Daoy (cell line): ENCODE data around the gene TRIOBP. TPM values are rescaled to one million over a fixed set of nuclear protein-coding genes. Genes with fewer than 3 reads are reported as not detected.
A peak's percentile ranks its signal among the peaks of the same experiment; 100 is the strongest.

Experiments used
- DNase-seq: peaks from one replicate; pipeline ENCODE4 v3.0.0-alpha.2; 2015; ENCODE audit warnings: low read depth
- total RNA-seq: library from RNA; depleted of rRNA; stranded (reverse); fragments of >200 nt; shearing (Covaris generic); gene quantifications from 2 replicates; pipeline ENCODE4 v1.2.3, GENCODE V29; 2014

Gene TRIOBP
- total RNA-seq, 1 experiment from 2014 or later: 42.9 TPM

- peak; percentile 92 for DNase-seq
Observed at GRCh38 chr22:37804881-37805809, 108.3 kb downstream of the TRIOBP start.

- DNase-seq: no peak
Observed at GRCh38 chr22:37805810-37806277, 109.0 kb downstream of the TRIOBP start.

- peak; percentile 52 for DNase-seq
Observed at GRCh38 chr22:37806409-37807333, 109.8 kb downstream of the TRIOBP start.

GRCh38 chr22:37807410-37808293 lies 110.8 kb downstream of the TRIOBP start, which contains the start of gene GCAT:
Gene GCAT, plus strand, starts transcription at chr22:37807934. Its CDS starts 34 bp downstream, at chr22:37807968.
- DNase-seq: peak; percentile 98

- DNase-seq: no peak
Observed at GRCh38 chr22:37808294-37808657, 111.4 kb downstream of the TRIOBP start.

DNA sequence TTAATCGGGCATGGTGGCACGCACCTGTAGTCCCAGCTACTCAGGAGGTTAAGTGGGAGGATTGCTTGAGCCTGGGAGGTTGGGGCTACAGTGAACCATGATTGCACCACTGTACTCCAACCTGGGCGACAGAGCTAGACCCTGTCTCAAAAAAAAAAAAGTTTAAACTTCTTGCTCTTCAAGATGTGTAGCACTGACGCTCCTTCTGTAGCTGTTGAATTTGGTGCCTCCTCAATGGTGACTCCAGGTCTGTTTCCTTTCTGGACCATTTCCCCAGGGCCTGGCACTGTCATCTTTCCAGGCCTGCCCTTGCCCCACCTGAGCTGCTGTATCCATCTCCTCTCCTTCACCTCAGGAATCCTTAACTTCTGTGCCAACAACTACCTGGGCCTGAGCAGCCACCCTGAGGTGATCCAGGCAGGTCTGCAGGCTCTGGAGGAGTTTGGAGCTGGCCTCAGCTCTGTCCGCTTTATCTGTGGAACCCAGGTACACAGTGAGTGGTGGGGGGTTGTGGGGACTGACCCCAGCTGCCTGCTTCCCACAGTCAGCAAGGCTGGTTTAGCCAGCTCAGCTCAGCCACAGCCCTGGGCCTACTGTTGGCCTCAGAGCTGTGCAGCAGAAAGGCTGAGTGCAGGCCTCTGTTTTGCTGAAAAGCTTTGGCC lies 113.0 kb downstream of the TRIOBP start:
- DNase-seq: no peak

GRCh38 chr22:37811867-37812266 lies 115.0 kb downstream of the TRIOBP start:
- DNase-seq: no peak

GRCh38 chr22:37812869-37813678 lies 116.2 kb downstream of the TRIOBP start:
- DNase-seq: no peak

DNA sequence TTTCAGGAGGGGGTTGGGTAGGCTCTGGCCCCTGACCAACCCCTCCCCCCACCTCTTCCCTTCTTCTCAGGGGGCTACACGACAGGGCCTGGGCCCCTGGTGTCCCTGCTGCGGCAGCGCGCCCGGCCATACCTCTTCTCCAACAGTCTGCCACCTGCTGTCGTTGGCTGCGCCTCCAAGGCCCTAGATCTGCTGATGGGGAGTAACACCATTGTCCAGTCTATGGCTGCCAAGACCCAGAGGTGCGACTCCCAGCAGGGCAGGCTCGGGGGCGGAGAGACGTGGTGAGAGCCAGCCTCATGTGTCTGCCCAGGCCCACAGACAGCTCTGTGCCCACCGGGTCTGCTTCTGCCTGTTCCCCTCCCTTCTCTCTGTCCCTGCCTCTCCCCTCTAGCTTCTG lies 118.7 kb downstream of the TRIOBP start:
- DNase-seq: no peak

GRCh38 chr22:37816543-37817180 lies 119.8 kb downstream of the TRIOBP start:
- DNase-seq: no peak

GRCh38 chr22:37817705-37818408 lies 121.0 kb downstream of the TRIOBP start:
- DNase-seq: peak; percentile 80

DNA sequence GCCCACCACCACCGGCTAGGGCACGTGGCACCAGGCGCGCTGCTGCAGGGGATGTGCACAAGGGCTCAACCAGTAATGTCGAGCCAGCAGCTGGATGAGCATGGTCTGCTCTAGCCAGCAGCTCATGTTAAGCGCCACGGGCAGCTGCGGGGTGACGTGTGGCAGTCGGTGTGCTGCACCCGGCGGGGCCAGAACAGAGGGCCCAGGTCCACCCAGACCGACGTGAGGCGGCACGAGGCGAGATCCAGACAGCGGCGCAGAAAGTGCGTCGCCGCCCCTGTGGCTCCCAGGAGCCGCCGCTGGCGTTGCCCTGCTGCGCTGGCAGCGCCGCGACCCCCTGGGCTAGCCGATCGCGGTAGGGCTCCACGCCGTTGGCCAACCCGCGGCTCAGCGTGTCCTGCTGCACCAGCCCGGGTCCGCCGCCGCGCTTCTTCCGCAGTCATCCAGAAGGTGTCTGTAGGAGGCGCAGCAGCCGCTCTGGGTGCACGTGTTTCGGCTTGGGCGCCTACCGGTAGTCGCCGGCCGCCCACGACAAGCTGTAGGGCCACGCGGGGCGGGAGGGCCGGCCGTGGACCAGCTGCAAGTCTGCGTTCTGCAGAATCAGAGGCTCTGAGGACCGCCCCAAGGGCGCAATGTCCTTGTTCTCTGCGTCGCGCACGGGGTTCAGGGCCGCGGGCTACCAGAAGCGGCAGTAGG lies 121.7 kb downstream of the TRIOBP start:
- DNase-seq: peak; percentile 41

DNA sequence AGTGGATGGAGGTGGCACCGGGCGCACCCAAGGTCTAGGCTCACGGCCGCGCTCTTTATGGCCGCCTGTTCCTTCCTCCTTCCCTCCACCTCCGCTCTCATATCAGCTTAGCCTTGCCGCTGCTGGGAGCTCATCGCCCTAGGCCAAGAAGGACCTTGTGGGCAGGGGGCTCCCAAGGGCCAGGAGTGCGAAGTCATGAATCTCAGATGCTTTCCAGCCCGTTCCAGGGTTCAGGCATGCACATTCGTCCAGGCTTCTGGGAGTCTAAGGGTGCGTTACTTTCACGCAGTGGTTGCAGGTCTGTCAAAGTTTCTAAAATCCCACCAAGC lies 122.2 kb downstream of the TRIOBP start:
- DNase-seq: no peak

GRCh38 chr22:37820350-37820749 lies 123.5 kb downstream of the TRIOBP start:
- DNase-seq: no peak

DNA sequence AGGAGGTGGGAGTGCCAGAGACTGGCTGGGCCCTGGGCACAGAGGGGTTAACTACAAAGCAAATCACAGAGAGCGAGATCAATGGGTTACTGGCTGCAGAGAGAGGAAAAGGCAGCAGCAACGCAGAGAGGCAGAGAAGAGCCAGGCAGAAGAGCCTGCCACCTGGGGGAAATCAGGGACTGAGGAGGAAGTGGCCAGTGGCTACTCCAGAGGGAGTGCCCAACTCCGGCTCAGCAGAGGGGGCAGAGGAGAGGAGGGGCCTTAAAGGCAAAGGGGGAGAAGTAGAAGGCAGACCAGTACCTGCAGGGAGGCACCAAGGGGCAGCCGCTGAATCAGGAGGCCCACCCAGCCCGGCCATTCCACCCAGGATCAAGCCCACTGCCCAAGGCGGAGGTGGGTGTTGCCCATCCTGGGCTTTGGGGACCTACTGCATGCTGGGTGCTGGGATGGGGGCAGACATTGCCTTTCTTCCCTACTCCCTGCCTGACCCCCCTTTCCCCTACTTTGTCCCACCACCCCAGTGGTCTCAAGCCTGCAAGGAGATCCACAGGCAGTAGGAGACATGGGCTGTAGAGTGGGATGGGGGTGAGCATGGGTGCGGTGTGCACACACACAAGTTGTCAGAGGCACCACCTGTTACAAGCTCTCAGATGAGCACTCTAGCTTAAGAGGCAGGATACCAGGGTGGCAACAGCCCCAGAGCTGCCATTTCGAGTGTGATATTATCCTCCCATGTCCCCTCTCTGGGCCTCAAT lies 125.4 kb downstream of the TRIOBP start:
- DNase-seq: no peak

DNA sequence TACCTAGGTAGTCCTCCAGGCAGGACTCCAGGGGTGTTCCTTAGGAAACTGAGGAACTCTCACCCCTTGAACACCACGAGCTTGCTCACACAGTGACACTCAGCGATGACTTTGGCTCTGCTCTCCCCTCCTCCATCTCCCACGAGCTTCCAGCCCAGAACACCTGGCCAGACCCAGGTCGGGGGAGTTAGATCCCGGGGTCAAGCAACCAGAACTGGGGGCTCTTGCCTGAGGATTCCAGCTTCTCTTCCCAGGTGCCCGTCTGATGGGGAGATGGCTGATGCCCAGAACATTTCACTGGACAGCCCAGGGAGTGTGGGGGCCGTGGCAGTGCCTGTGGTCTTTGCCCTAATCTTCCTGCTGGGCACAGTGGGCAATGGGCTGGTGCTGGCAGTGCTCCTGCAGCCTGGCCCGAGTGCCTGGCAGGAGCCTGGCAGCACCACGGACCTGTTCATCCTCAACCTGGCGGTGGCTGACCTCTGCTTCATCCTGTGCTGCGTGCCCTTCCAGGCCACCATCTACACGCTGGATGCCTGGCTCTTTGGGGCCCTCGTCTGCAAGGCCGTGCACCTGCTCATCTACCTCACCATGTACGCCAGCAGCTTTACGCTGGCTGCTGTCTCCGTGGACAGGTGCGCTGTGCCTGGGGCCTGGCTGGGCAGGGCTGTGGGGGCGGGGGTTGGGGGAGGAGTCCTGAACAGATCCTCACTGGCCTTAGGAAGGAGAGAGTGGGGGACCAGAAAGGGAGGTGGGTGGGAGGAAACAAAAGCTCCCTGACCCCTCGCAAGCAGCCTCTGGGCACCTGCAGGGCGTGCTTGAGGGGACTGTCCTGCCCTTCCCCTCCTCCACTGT lies 126.5 kb downstream of the TRIOBP start, which contains the start of gene GALR3:
Gene GALR3 (plus strand): TSS at position 249 of the 852 bp plus-strand sequence. CDS start 25 bp downstream, at position 274.
- DNase-seq: no peak
